NT2/D1 (cell line): ENCODE measurements around the gene ACACA.

Experiments
- DNase-seq: peaks from one replicate; pipeline ENCODE4 v3.0.0-alpha.2; 2011; ENCODE audit warnings: low read depth, low spot score
- H3K27me3 ChIP-seq: 2 replicates; pipeline ENCODE4 v1.6.0; 2011; ENCODE audit warnings: mild to moderate bottlenecking; ENCODE audit not compliant: insufficient read length, insufficient read depth
- H3K36me3 ChIP-seq: 2 replicates; pipeline ENCODE4 v1.6.1; 2011; ENCODE audit warnings: mild to moderate bottlenecking, low read length, mixed read lengths; ENCODE audit not compliant: insufficient read depth, insufficient read length
- H3K4me1 ChIP-seq: 2 replicates; pipeline ENCODE4 v1.5.1; 2011; ENCODE audit not compliant: insufficient read depth, insufficient read length
- H3K4me3 ChIP-seq: 2 replicates; pipeline ENCODE4 v1.5.1; 2011; ENCODE audit warnings: low read depth; ENCODE audit not compliant: insufficient read length
- H3K9ac ChIP-seq: 2 replicates; pipeline ENCODE4 v1.6.0; 2011; ENCODE audit warnings: low read depth; ENCODE audit not compliant: insufficient read length
- H3K9me3 ChIP-seq: 2 replicates; pipeline ENCODE4 v1.5.1; 2011; ENCODE audit warnings: mild to moderate bottlenecking, low read length; ENCODE audit not compliant: insufficient read depth
- SUZ12 ChIP-seq: IDR thresholded peaks from 2 replicates; pipeline ENCODE4 v1.6.1; 2011; ENCODE audit not compliant: insufficient read length, insufficient read depth; ENCODE audit errors: extremely low read depth
- YY1 ChIP-seq: IDR thresholded peaks from 2 replicates; pipeline ENCODE4 v1.6.1; 2011; ENCODE audit not compliant: insufficient read length, insufficient read depth
- ZNF274 ChIP-seq: IDR thresholded peaks from 2 replicates; pipeline ENCODE4 v1.6.1; 2011; ENCODE audit warnings: mild to moderate bottlenecking, low read depth, low read length

Gene ACACA

DNA sequence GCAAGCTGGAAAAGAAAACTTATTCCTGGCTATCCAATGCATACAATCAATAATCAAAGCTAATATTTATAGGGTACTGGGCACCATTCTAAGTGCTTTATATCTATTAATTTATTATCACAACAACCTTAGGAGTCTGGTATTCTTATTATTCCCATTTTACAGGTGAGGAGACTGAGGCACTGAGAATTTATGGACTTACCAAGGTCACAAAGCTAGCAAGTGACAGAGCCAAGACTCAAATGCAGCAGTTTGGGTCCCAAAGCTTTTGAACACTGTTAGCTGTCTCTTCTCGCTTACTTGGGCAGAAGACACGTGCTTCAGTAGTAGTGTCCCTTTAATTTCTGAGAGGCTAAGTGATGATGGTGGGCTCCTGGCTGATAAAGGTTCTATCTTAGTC lies 305.3 kb downstream of the ACACA start:
- DNase-seq = no peak
- Histone ChIP-seq H3K9me3 (no peaks in the 10 kb centered on the region), H3K4me3 (no peak overlapping the region), H3K4me1 (no peaks in the 10 kb centered on the region), H3K27me3 (no peaks in the 10 kb centered on the region), H3K36me3 (peaks cover 33% of the 10 kb centered on the region), H3K9ac (no peak overlapping the region)
- TF ChIP-seq ZNF274 (no peak), YY1 (no peak), SUZ12 (no peak)

DNA sequence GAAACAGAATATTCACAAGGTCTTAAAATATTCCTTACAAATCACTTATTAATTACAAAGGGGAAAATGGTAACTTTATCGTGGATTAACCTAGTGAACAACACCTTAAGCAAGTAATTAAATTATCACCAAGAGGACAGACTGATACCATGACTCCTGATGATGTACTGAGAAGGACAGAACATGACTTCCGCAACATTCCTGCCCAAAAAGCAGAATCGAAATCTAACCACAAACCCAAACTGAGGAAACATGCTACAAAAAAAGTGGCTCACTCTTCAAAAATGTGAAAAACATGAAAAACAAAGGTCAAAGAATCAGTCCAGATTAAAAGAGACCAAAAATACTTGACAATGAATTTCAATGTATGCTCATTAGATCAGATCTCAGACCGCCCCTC lies 306.4 kb downstream of the ACACA start:
- no peak for TF ChIP-seq SUZ12
- no peak for TF ChIP-seq YY1
- TF ChIP-seq ZNF274 = no peak
- H3K36me3 ChIP-seq = peaks cover 42% of the 10 kb centered on the region

DNA sequence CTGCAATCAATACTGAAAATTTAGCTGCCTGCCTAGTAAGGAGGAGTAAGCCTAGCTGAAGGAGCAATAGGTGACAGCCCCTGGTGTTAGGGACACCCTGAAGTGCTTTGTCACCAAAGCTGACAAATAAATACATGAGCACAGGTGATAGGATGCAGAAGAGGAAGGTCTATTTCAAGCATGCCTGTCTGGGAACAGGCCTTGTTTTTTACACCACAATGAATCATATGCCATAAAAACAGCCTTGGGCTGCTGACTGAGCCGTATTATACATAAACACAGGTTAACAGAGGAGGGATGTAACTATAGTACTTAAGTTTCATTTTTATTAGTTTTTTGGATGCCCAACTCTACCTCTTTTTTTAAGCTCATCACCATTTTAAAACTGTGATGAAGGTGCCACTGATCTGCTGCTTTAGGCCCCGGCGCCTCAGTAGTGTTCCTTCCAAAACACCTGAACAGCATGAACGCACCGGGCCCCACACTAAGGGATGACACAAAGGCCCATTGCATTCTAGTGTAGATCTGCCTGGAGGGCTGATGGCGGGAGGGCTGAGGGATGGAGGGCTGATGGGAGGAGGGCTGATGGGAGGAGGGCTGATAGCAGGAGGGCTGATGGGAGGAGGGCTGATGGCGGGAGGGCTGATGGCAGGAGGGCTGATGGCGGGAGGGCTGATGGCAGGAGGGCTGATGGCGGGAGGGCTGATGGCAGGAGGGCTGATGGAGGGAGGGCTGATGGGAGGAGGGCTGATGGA lies 307.5 kb downstream of the ACACA start:
- H3K9me3 ChIP-seq = no peaks in the 10 kb centered on the region
- DNase-seq = no peak
- TF ChIP-seq SUZ12 (no peak), YY1 (no peak), ZNF274 (no peak)
- no peak overlapping the region for H3K4me3 ChIP-seq
- no peaks in the 10 kb centered on the region for H3K4me1 ChIP-seq
- peaks cover 49% of the 10 kb centered on the region for H3K36me3 ChIP-seq
- H3K27me3 ChIP-seq = no peaks in the 10 kb centered on the region
- no peak overlapping the region for H3K9ac ChIP-seq

More for the DNA sequence above, 306.4 kb downstream of the ACACA start:
- DNase-seq = no peak
- no peak overlapping the region for H3K4me3 ChIP-seq
- no peak overlapping the region for H3K9ac ChIP-seq
- H3K9me3 ChIP-seq = no peaks in the 10 kb centered on the region
- no peaks in the 10 kb centered on the region for H3K4me1 ChIP-seq
- H3K27me3 ChIP-seq = no peaks in the 10 kb centered on the region

DNA sequence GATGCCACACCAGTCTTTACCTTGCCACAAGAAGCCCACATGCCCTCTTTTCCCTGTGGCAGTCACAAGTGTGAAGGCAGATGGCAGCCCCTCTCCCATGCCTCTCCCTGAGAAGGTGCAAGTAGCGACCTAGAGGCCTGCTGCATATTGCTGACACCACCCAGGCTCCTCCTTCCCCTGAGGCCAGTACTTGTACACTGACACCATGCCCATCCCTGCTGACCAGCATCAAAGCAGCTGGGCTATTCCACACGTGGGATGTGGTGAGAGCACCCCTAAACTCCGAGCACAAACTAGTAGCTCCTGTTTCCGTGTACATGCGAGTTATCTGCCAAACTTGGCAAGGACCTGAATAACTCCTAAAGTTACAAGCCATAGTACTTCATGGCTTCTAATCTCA lies 308.5 kb downstream of the ACACA start:
- Histone ChIP-seq H3K27me3 (no peaks in the 10 kb centered on the region), H3K9ac (no peak overlapping the region), H3K4me1 (no peaks in the 10 kb centered on the region), H3K4me3 (no peak overlapping the region), H3K36me3 (peaks cover 48% of the 10 kb centered on the region), H3K9me3 (no peaks in the 10 kb centered on the region)
- TF ChIP-seq YY1 (no peak), ZNF274 (no peak), SUZ12 (no peak)
- no peak for DNase-seq

DNA sequence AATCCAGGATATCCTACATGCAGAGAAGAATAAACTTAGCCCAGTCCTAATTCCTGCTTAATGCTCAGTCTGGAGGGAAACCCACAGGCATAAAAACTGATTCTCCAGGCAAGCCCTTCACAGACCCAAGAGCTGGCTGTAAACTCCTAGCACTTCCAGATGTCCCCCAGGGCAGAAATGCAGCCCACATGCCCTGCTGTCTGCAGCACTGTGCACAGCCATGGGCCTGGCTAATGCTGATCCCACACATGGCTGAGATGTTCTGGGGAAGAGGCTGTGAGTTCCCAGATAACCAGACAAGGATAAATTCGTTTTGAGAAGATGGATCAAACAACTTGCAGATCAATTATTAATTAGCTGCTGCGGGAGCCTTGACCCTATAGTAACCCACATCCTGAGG lies 309.5 kb downstream of the ACACA start:
- no peak for DNase-seq
- H3K4me1 ChIP-seq = no peaks in the 10 kb centered on the region
- no peak for TF ChIP-seq YY1
- TF ChIP-seq ZNF274 = no peak
- no peak for TF ChIP-seq SUZ12
- no peak overlapping the region for H3K9ac ChIP-seq
- H3K9me3 ChIP-seq = no peaks in the 10 kb centered on the region
- H3K36me3 ChIP-seq = peaks cover 49% of the 10 kb centered on the region
- no peaks in the 10 kb centered on the region for H3K27me3 ChIP-seq
- no peak overlapping the region for H3K4me3 ChIP-seq

DNA sequence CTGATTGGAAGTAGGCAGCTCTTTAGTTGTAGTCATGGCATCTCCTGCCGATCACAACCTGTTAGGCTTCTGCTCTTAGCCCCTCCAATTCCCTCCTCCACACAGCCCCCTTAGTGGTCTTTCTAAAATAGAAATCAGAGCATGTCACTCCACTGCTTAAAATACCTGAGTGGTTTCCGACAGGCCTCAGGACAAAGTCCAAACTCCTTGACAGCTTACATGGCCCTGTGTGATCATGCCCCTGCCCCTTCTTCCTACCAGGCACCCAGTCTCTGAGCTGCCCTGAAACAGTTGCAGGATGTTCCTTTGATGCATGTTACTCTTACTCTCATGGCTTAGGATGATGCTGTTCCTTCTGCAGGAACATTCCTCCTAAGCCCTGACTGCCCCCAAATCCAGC lies 310.6 kb downstream of the ACACA start:
- H3K9ac ChIP-seq = no peak overlapping the region
- H3K36me3 ChIP-seq = peaks cover 47% of the 10 kb centered on the region
- TF ChIP-seq ZNF274 (no peak), SUZ12 (no peak), YY1 (no peak)

DNA sequence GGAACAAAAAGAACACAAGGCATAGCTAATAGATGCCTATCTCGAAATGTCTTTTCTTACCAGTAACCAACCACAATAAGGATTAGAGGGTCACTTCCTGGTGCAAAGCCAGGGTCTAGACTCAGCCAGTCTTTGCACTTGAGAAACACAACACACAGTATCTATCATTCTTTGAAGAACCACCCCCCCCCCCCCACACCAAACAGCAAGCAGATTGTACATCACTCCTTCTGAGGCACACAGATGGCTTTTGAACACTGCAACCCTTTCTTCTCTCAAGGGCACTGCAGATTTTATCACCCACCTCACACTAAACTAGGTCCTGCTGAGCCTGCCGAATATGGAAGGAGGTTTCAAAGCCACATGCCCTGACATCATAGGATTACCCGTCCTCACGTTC lies 312.2 kb downstream of the ACACA start:
- TF ChIP-seq ZNF274 = no peak
- no peak for TF ChIP-seq SUZ12
- TF ChIP-seq YY1 = no peak
- Histone ChIP-seq H3K36me3 (peaks cover 52% of the 10 kb centered on the region), H3K9me3 (no peaks in the 10 kb centered on the region), H3K27me3 (no peaks in the 10 kb centered on the region), H3K9ac (no peak overlapping the region), H3K4me3 (no peak overlapping the region), H3K4me1 (no peaks in the 10 kb centered on the region)
- DNase-seq = no peak

More for the DNA sequence above, 310.6 kb downstream of the ACACA start:
- H3K27me3 ChIP-seq = no peaks in the 10 kb centered on the region
- no peaks in the 10 kb centered on the region for H3K9me3 ChIP-seq
- no peak for DNase-seq
- no peak overlapping the region for H3K4me3 ChIP-seq
- no peaks in the 10 kb centered on the region for H3K4me1 ChIP-seq
